Stimulated activated naive CD8-positive, alpha-beta T cell treated with anti-CD3 and anti-CD28 coated beads, Interleukin-15, Interleukin-2, amounts not matched to agents 100 U/mL and 50 U/mL, for 24 hours (primary cell): Measurements from ENCODE around the gene ATP8B3.
"Not testable (repeated sequence)": the region's sequence is repeated elsewhere in the genome, so short reads cannot be mapped to it uniquely, and the experiment has no call there.

Experiments used
- ATAC-seq: fragments of 150-1000 bp; cut with Tn5 transposase; one replicate; pipeline ENCODE4 v1.10.0; 2021
- DNase-seq: peaks from one replicate; pipeline ENCODE4 v3.0.0; 2021

Gene ATP8B3

DNA sequence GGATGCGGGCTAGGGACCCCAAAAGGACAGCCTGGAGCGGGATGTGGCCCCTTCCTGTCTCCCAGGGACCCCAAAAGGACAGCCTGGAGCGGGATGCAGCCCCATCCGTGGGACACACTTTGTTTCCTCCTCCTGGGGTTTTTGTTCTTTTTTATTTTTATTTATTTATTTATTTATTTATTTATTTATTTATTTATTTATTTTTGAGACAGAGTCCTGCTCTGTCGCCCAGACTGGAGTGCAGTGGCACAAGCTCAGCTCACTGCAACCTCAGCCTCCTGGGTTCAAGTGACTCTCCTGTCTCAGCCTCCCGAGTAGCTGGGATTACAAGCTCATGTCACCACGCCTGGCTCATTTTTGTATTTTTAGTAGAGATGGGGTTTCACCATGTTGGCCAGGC, 14.8 kb downstream of the ATP8B3 start:
- ATAC-seq, DNase-seq: not testable (repeated sequence)

DNA sequence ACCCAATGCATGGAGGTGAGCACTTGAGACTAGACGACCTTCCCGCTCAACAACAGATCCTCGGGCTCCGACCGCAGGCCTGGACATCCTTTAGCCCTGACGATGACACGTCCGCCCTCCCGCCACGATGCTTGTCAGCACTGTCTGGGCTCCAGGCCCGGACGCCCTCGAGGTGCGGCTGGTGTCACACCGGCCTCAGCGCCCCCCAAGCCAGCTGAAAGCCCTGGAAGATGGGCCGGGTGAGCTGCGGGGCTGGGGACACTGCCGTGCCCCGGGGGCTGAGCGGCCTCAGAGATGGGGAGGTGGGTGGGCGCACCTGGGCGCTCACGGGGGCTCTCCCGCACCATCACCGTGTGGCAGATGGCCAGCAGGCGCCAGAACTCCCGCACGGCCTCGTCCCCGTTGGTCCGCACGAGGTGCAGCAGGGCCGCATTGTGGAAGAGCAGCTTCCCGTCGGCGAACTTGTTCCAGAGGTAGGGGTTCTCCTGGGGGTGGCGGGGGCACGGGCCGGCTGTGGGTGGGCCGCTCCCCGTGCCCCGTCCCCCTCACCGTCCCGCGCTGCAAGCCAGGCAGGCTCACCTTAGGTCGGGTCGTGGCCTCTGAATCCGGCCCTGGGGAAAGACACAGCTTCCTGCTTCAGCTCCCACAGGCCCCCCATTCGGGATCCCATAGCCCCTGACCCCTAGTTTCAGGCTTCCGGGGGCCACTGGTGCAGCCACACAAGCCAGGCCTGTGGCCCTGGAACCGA, 15.5 kb downstream of the ATP8B3 start:
- DNase-seq (no peak), ATAC-seq (no peak)

DNA sequence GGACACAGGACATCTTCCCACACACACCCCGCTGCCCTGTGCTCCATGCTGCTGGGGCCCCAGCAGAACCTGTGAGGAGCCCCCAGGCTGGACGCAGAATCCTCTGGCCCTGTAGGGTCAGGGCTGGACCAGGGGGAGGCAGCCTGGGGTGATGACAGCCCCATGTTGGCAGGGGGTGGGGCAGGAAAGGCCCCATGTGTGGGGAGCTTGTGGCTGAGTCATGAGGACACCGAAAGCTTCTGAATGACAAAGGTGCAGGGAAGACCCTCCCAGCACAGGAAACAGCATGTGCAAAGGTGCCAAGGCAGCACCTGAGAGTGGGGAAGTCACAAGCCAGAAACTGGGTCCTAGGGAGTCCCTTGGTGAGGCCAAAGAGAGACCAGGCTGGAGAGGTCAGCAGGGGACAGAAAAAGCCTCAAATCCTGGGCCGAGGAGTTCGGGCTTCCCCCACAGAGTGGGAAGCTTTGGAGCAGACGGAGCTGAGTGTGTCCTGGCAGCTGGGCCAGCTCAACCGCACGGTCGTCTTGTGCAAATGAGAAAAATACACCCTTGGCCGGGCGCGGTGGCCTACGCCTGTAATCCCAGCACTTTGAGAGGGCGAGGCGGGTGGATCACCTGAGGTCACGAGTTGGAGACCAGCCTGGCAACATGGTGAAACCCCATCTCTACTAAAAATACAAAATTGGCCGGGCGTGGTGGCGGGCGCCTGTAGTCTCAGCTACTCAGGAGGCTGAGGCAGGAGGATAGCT, 17.5 kb downstream of the ATP8B3 start:
- DNase-seq (no peak), ATAC-seq (no peak)

DNA sequence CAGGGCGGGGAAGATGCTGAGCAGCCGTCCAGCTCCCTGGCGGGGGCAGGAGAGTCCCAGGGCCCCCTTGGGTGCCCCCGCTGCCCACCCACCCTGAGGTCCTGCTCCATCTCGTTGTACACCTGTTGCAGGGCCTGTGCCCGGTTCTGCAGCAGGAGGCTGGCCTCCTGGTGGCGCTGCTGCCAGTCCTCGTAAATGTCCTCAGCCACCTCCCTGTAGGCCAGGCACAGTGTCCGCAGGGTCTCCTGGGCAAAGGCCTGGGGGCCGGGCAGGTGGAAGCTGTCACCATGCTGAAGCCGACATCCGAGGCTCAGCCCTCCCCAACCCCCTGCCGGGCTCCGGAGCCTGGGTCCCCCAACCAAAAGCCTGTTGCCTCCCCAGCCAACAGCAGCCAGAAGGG, 20.2 kb downstream of the ATP8B3 start:
- no peak for DNase-seq
- ATAC-seq: no peak

DNA sequence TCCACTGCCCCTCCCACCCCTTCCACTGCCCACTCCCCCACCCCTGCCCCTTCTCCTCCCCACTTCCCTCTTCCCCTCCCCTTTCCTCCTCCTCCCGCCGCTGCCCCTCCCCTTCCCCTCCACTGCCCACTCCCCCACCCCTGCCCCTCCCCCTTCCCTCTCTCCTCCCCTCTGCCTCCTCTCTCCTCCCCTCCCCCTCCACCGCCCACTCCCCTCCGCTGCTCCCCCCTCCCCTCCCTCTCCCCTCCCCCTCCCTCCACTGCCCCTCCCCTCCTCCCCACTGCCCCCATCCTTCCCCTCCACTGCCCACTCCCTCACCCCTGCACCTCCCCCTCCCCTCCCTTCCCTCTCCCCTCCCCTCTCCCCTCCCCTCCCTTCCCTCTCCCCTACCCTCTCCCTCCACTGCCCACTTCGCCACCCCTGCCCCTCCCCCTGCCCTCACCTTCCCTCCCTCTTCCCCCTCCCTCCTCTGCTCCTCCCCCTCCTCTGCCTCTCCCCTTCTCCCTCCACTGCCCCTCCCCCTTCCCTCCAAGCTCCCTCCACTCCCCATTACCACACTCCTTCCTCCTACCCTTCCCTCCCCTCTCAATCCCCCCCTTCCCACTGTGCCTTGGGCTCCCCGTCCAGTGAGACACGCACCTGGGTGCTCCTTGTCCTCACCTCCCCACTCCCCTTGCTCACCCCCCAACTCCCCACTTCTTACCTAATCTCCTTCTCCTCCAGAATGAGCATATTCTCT, 21.9 kb downstream of the ATP8B3 start:
- ATAC-seq (no peak), DNase-seq (no peak)

DNA sequence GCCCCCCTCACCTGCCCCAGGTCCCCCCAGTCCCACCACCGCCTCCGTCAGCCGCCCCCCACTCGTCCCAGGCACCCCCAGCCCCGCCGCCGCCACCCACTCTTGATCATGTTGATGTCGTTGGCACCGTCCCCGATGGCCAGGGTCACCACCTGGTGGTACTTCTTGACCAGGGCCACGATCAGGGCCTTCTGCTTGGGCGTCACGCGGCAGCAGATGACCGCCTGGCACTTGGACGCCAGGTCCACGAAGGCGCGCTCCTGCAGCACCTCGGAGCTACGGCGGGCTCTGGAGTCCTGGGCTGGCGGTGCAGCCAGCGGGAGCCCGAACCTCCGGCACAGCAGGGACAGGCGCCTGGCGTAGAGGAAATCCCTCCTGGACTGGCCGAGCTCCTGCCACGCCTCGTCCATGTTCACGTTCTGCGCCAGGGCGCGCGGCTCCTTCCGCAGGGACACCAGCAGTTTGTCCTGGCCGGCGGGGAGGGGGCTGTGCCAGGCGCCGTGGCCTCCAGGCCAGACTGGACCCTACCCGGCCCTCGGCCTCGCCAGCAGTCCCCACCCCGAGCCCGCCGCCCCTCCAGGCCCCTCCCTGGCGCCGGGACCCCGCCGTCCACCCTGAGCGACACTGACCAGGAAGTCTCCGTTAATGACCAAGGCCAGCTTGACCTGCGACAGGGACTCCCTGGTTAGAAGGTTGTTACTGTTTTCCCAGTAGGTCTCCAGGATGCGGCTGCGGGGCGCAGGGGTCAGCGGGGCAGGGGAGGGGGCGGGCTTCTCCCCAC, 22.6 kb downstream of the ATP8B3 start:
- DNase-seq (no peak), ATAC-seq (no peak)

DNA sequence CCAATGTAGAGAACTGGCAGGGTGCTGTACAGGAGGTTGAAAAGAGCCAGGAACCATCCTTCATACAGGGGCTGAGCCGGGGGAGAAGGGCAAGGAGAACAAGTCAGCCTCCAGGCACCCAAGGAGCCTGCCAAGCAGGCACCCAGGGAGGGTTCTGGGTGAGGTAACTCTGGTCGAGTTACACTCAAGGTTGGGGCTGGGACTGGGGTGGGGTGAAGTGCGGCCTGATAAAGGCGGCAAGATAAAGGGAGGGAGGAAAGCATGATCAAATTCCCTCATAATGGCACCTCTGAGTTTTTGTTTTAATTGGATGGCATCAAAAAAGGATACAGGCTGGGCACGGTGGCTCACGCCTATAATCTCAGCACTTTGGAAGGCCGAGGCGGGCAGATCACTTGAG, 25.0 kb downstream of the ATP8B3 start:
- DNase-seq (no peak), ATAC-seq (no peak)

DNA sequence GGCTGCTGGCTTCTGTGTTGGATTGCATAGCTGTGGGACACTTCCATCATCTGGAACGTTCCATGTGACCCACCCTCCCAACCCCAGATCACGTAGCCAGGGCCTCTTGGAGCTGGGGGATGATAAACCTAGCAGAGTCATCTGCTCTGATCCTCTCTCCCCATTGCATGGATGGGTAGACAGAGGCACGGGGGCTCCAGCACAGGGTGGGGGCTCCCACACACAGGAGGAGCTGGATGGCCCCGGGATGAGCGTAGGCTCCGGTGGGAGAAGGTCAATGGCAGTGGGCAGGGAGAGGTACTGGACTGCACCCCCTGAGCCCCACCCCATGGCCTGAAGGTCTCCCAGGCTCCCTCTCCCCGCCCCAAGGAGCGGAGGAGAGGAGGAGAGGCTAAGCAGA, 25.4 kb downstream of the ATP8B3 start:
- ATAC-seq (no peak), DNase-seq (no peak)

DNA sequence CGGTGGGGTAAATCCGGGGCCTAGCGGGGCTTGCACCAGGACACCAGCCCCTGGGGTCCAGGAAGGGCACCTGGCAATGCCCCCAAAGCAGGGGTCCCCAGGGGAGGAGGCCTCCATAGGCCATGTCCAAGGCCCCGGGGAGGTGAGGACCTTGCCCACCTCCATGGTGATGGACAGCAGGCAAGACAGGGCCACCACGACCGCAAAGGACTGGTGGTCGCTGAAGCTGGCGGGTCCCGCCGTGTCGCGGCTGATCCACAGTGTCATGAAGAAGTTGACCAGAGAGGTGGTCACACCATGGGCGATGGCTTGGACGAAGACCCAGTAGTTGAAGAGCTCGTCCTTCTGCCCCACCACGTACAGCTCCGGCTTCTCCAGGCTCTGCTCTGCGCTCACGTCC, 26.8 kb downstream of the ATP8B3 start:
- DNase-seq: no peak
- no peak for ATAC-seq

DNA sequence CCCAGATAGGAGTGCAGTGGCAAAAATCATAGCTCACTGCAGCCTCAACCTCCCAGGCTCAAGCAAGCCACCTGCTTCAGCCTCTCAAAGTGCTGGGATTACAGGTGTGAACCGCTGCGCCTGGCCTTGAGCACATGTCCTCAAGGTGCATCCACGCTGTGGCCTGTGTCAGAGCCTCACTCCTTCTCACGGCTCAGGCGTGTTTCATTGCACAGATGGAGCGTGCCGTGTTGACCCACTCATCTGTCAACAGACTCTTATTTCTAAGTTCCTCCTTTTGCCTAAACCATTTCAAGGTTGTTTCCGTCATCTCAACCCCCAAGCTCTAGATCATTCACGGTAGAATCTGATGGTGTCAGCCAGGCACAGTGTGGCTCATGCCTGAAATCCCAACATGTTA, 28.2 kb downstream of the ATP8B3 start:
- ATAC-seq: no peak
- DNase-seq: no peak

DNA sequence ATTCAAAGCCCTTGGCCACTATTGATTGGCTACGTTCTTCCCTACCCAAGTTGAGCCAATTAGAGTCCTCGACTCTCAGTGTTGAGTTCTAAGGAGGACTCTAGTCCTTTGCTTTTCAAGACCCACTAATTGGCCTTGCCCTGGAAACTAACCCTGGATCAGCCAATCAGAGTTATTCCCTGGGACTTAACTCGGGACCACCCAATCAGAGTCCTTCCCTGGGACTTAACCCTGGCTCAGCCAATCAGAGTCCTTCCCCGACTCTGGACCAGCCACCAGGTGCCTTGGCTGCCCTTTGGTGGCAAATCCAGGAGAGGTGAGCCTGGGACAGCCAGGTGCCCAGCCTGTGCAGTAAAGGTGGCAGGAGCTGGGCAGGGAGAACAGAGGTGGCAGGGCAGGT, 28.7 kb downstream of the ATP8B3 start:
- DNase-seq: no peak

DNA sequence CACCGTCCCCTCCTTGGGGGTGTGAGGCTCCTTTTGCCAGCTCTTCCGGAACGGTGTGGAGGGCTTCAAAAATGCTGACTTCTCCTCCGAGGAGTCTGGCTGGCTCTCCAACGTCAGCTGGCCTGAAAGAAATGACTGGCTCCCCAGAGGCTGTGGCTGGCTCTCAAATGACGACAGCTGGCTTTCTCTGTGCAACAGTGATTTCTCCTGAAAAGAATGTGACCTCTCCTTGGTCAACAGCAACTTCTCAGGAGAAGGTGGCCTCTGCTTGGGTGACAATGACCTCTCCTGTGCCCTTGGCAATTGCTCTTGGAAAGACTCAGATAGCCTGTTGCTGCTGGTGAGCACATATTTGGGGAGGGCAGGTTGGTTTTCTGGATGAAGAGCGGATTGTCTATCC, 29.6 kb downstream of the ATP8B3 start:
- DNase-seq (no peak), ATAC-seq (no peak)

More for the DNA sequence above, 28.7 kb downstream of the ATP8B3 start:
- no peak for ATAC-seq

DNA sequence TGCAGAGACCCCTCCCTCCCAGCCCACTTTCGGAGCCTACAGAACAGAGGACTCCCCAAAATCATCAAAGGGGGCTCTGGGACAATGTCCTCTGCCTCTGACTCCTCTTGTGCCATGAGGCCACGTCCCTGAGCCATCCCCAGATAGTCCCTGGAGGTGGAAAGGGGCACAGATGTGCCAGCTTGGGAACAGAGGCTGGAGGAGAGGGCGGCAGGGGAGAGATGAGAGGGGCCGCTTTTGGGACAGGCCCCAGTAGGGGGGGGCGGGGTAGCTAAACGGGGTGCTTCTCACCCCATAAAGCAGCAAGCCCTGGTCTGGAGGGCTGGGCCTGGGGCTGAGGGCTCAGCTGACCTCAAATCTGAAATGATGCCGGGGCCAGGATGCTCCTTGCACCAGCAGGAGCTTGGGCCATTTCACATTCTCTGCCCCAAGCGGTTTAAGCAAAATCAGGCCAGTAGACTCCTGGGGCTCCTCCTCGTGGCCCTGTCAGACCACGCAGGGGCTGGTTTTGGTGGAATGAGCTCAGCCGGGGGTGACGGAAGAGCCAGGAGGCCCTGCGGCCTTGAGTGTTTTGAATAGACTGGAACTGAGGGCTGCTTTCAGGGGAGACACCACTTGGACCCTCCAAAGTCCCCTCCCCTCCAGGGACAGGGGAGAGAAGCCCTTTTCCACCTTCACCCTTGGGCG, 31.7 kb downstream of the ATP8B3 start:
- DNase-seq: no peak
- no peak for ATAC-seq

DNA sequence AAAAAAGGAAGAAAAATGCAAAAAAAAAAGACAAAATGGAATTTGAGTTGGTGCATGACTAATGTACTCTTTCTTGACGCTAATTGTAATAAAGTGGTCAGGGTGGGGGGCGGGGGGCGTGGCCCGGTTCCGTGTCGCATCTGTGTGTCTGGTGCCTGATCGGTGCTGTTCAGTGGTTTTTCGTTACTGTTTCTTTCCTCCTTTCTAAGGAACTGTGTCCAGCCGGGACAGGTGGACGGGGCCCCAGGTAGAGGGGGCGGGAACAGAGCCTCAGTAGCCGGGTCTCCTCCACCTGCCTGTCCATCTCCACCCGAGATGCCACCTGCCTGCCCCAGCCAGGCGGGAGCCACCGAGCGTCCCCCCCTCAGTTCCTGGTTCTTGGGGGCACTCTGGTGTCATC, 32.5 kb downstream of the ATP8B3 start:
- no peak for DNase-seq
- no peak for ATAC-seq

DNA sequence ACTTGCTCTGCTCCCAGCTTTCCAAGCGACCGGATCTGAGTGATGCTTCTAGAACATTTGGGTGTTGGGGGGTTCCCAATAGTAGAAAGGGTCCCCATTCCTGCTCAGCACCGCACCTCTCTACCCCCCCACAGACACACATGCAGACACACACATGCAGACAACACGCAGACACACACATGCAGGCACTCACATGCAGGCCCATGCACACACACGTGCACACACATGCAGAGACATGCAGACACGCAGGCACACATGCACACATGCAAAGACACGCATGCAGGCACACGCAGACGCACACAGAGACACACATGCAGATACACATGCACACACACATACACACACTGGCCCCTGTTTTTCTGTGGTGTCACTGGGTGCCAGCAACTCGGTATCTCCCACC, 34.9 kb downstream of the ATP8B3 start:
- no peak for ATAC-seq
- DNase-seq: no peak

DNA sequence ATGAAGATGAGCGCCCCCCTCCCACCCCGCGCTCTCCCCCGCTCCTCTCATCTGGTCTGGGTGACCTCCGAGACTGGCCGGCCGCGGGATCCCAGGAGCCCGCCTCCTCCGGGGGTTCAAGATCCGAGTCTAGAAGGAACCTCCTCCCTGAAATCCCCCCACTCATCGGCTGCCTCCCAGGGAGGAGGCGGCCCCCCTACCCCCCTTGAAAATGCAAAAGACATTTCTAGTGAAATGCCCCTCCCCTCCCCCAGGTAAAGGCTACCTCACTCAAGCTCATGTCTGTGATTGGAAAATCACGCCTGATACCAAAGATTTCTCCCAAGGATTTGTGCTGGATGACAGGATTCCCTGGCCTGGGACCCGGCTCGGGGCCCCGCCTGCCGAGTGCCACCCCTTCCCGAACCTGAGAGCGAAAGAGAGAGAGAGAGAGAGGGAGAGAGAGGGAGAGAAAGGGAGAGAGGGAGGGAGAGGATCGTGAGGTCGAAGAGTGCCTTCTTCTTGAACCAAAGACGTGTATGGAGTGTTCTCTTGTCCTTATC, 35.4 kb downstream of the ATP8B3 start:
- DNase-seq (no peak), ATAC-seq (no peak)

DNA sequence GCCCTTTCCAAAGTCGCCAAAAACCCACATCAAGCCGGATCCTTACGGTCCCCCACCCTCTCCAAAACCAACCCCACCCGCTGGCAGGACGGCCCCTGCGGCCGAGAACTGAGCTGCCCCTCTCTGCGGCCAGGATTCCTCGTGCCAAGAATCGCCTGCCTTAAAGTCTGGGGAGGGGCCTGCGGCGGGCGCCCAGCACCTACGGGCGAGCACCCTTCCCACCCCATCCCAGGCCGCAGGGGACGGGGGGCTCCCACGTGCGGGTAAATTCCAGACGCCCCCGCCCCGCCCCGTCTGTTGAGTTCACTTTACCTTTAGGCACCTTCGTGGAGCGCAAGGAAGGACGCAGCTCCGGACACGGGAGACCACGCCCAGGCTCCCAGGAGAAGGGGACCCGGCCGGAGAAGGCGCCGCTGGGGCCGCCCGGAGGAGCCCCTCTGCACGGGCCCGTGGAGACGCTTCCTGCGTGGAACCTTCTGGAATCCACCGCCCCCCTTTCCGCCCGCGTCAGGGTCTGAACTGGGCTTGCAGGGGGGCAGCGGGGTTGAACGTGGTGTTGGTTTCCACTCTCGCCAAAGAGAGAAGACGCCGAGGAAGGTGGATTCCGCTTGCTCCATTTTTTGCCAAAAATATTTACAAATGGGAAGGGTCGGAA, 36.0 kb downstream of the ATP8B3 start:
- ATAC-seq: no peak

DNA sequence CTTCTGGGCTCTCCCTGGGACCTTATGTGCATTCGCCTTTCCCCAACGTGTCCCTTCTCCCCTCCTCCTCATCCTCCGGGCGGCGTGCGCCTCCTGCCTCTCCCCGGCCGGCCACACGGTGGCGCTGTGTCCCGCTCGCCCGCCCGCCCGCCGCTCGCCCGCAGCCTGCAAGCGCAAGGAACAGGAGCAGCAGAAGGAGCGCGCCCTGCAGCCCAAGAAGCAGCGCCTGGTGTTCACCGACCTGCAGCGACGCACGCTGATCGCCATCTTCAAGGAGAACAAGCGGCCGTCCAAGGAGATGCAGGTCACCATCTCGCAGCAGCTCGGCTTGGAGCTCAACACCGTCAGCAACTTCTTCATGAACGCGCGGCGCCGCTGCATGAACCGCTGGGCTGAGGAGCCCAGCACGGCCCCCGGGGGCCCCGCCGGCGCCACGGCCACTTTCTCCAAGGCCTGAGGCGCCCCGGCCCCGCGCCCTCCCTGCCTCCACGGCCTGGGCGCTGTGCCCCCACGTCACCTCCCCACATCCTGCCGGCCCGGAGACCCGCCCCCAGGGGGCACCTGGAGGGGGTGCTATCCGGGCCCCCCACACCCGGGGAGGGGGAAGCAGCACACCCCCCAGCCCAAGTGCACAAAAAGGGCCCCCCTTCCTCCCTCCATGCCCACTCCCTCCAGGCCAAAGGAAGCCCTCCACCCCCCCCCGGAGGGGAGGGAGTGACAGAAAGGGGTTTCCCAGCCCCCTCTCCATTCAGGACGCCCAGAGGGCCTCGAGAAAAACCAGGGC, 36.9 kb downstream of the ATP8B3 start:
- ATAC-seq (no peak), DNase-seq (peak; percentile 49)

More for the DNA sequence above, 36.0 kb downstream of the ATP8B3 start:
- DNase-seq: no peak

DNA sequence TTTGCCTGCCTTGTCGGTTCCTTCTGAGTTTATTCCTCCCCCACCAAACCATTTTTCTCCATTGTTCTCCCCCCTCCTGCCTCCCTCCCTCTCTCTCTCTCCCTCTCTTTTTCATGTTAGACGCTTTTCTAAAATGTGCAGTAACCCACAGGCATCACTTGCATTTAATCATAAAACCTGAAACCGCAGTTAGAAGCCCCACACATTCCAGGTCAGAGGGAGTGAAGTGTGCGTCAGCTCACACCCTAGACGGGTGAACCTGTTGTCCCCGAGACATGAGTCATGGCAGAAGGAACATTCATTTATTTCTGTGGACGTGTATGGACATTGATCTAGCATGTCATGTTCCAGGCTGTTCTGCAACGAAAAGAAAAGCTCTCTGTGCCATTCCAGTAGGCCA, 38.9 kb downstream of the ATP8B3 start:
- no peak for DNase-seq

More for the DNA sequence above, 38.9 kb downstream of the ATP8B3 start:
- no peak for ATAC-seq
